NCI-H748 treated with DMSO at 0.1 percent for 48 hours (cell line): ENCODE measurements around the gene OR8H1.

Experiments used
- DNase-seq: peaks from one replicate; lab custom pipeline; 2025; lab: John Stamatoyannopoulos, UW

Gene OR8H1

GRCh38 chr11:56292154-56292553 is at the start of gene OR8H1:
Gene OR8H1 (minus strand): TSS chr11:56292254. CDS start chr11:56291062, 1,192 bp downstream.
- DNase-seq, result no peak

- DNase-seq, result no peak
Measured at GRCh38 chr11:56340289-56340688, 48.2 kb upstream of the OR8H1 start.

GRCh38 chr11:56333156-56333555 is 41.1 kb upstream of the OR8H1 start:
- DNase-seq, result no peak

- no peak for DNase-seq
Measured at GRCh38 chr11:56331861-56332491, 39.9 kb upstream of the OR8H1 start.

GRCh38 chr11:56314844-56315243 is 22.8 kb upstream of the OR8H1 start, which contains the start of gene OR8K3:
Gene OR8K3 (plus strand): TSS chr11:56315144. CDS start chr11:56318307, 3,163 bp downstream.
- DNase-seq, result no peak

- no peak for DNase-seq
Measured at GRCh38 chr11:56307836-56308235, 15.8 kb upstream of the OR8H1 start.

GRCh38 chr11:56296898-56297297 is 4.8 kb upstream of the OR8H1 start:
- peak; percentile 34 for DNase-seq

- no peak for DNase-seq
Measured at GRCh38 chr11:56273854-56274253, 18.2 kb downstream of the OR8H1 start, which contains the start of gene OR5T1. Gene OR5T1 (plus strand): TSS chr11:56274154. CDS start chr11:56275639, 1,485 bp downstream.

- DNase-seq, result peak; percentile 64
Measured at GRCh38 chr11:56271092-56271491, 21.0 kb downstream of the OR8H1 start.

GRCh38 chr11:56251954-56252353 is 40.1 kb downstream of the OR8H1 start, which contains the start of gene OR5T3:
Gene OR5T3 (plus strand): TSS chr11:56252254. CDS start chr11:56252254, 0 bp downstream.
- no peak for DNase-seq
